Stomach (tissue), 9 donors: ENCODE data around the gene LTF. TPM values are rescaled to one million over a fixed set of nuclear protein-coding genes. Genes with fewer than 3 reads are reported as not detected.

Experiments
- DNase-seq, 2 donors: peaks; one replicate each; pipeline versions ENCODE4 v3.0.0 to v3.0.0-alpha.2; 2013 to 2019
- H3K27ac ChIP-seq, 5 donors: fragments of 200-600 bp in 4 of 5; sonication (generic) in 4 of 5; one replicate each; pipeline ENCODE4 v1.5.1; 2013 to 2019; ENCODE audit warnings: mild to moderate bottlenecking in 1 of 5, moderate library complexity in 1 of 5
- H3K27me3 ChIP-seq, 3 donors: fragments of 200-600 bp; sonication (generic); one replicate each; pipeline ENCODE4 v1.5.1; 2017 to 2019; ENCODE audit warnings: mixed run types in 1 of 3
- H3K36me3 ChIP-seq, 4 donors: fragments of 200-600 bp; sonication (generic); 1 replicate in 3 of 4; 2 replicates in 1 of 4; pipeline ENCODE4 v1.5.1; 2016 to 2019
- H3K4me1 ChIP-seq, 4 donors: fragments of 200-600 bp; sonication (generic); one replicate each; pipeline ENCODE4 v1.5.1; 2016 to 2019
- H3K4me3 ChIP-seq, 4 donors: fragments of 200-600 bp; sonication (generic) in 3 of 4; one replicate each; pipeline ENCODE4 v1.5.1; 2016 to 2019; ENCODE audit warnings: mild to moderate bottlenecking in 1 of 4
- H3K9me3 ChIP-seq, 4 donors: fragments of 200-600 bp; sonication (generic); one replicate each; pipeline ENCODE4 v1.5.1; 2016 to 2019
- EP300 ChIP-seq: sonication (generic); formaldehyde crosslinking; IDR thresholded peaks from one replicate; pipeline ENCODE4 v1.6.1; 2017; ENCODE audit warnings: antibody characterized with exemption
- POLR2A ChIP-seq, 4 donors: fragments of 450-650 bp; IDR thresholded peaks; one replicate each; pipeline ENCODE4 v1.6.1; 2016; ENCODE audit warnings: antibody characterized with exemption in 4 of 4, control low read depth in 2 of 4, mild to moderate bottlenecking in 1 of 4, moderate library complexity in 1 of 4
- POLR2AphosphoS5 ChIP-seq, 3 donors: sonication (generic); formaldehyde crosslinking; IDR thresholded peaks; one replicate each; pipeline ENCODE4 v1.6.1; 2016; ENCODE audit warnings: antibody characterized with exemption in 3 of 3
- WGBS, 5 donors: extraction: QIAGEN DNeasy Blood & Tissue Kit in 3 of 5; methylation state at CpG; one replicate each; pipeline versions ENCODE4 v1.1.5 to v1.1.7; 2013 to 2018; 5-methylcytosine and 5-hydroxymethylcytosine counted together
- intact Hi-C: fragments of 100-400 bp; cut with DNase I; formaldehyde crosslinking; loops from one replicate; pipeline ENCODE4 v1.15.1; 2023; ENCODE audit warnings: low total_unique reads
- polyA plus RNA-seq, 3 donors: library from polyadenylated mRNA; stranded (reverse); fragments of 200-250 nt; gene quantifications; one replicate each; pipeline ENCODE4 v1.2.3, GENCODE V29; 2013
- total RNA-seq, 5 donors: library from RNA; depleted of rRNA; stranded (reverse); fragments of >200 nt; gene quantifications; one replicate each; pipeline versions ENCODE4 v1.1.0 to v1.2.3, GENCODE V29; 2014 to 2016
- TF ChIP-seq, protein P1 (sequence below), 7 experiments: fragments of 450-650 bp in 4 of 7; fragments of 200-600 bp in 3 of 7; sonication (generic) in 3 of 7; IDR thresholded peaks; one replicate each; pipeline ENCODE4 v1.5.1; 2016 to 2019; ENCODE audit warnings: antibody characterized with exemption in 7 of 7, control low read depth in 2 of 7, mild to moderate bottlenecking in 1 of 7
- donor health status: healthy with polysubstance abuse.
- donor health status: Bipolar disorder and iron deficiency.
- donor health status: healthy.

Gene LTF
- total and polyA plus RNA-seq, 8 donors, result 0.58 to 1,112 (median 106) TPM

- H3K27me3 ChIP-seq, result peaks cover 0 to 1% (median 0%) of the 10 kb centered on the region in 3 donors
- DNase-seq, result no peak
- H3K4me3 ChIP-seq, result no peak overlapping the region
- H3K9me3 ChIP-seq, result no peaks in the 10 kb centered on the region
- H3K36me3 ChIP-seq, result no peaks in the 10 kb centered on the region
- H3K27ac ChIP-seq, result peak overlapping the region; percentile 9 to 57 (median 42)
- no peak for TF ChIP-seq POLR2A (IDR thresholded peaks at IDR 0.05)
- no peak for TF ChIP-seq EP300
- no peak for TF ChIP-seq POLR2AphosphoS5 (IDR thresholded peaks at IDR 0.05)
- TF ChIP-seq, protein P1, sequence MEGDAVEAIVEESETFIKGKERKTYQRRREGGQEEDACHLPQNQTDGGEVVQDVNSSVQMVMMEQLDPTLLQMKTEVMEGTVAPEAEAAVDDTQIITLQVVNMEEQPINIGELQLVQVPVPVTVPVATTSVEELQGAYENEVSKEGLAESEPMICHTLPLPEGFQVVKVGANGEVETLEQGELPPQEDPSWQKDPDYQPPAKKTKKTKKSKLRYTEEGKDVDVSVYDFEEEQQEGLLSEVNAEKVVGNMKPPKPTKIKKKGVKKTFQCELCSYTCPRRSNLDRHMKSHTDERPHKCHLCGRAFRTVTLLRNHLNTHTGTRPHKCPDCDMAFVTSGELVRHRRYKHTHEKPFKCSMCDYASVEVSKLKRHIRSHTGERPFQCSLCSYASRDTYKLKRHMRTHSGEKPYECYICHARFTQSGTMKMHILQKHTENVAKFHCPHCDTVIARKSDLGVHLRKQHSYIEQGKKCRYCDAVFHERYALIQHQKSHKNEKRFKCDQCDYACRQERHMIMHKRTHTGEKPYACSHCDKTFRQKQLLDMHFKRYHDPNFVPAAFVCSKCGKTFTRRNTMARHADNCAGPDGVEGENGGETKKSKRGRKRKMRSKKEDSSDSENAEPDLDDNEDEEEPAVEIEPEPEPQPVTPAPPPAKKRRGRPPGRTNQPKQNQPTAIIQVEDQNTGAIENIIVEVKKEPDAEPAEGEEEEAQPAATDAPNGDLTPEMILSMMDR (IDR thresholded peaks at IDR 0.05), result no peak
- intact Hi-C loops, result loop anchor here (5.0 kb wide), 2 partner anchors 68 to 138 kb away; no protein-coding TSS in a partner anchor
- WGBS, 5 donors, result 77 to 88% (median 85%) methylated on average over 4 of the region's 4 CpGs
- H3K4me1 ChIP-seq, result peaks cover 11 to 26% (median 21%) of the 10 kb centered on the region in 4 donors
Observed at GRCh38 chr3:46489381-46489780, 24.7 kb upstream of the LTF start.

DNA sequence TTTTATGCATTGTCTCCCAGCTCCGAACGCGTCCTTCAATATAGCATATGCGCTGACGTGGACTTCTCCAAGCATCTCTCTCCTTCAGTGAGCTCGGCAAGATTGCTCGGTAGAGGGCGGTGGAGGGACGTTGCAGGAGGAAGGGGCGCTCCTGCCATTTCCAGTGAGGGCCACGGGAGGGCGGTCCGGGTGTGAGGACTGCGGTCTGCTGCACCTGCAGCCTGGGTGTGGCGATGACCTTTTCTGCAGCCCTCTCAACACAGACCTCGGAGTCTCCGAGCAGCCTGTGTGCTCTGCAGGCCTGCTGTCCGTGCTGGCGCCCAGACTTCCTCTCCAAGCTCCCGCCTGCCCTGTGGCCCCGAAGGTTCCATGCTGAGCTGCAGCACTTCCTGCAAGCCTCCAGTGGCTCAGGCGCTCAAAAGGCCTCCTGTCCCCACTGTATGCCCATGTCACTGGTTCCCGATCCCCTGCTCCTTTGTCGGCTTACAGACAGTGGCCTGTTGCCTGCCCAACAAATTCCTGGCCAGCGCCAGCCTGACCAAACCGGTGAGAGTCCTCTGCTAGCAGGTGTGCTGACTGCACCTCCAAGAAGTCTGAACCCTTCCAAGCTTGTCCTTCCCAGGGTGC is 24.1 kb upstream of the LTF start:
- H3K27ac ChIP-seq, result peak overlapping the region; percentile 9 to 57 (median 42)
- peak; percentile 97 for DNase-seq
- H3K36me3 ChIP-seq, result no peaks in the 10 kb centered on the region
- 3 to 12% (median 8%) methylated on average over 16 to 26 of the region's 26 CpGs for WGBS, 5 donors
- peaks cover 0 to 3% (median 0%) of the 10 kb centered on the region in 3 donors for H3K27me3 ChIP-seq
- intact Hi-C loops, result loop anchor here (5.0 kb wide), 2 partner anchors 68 to 138 kb away; no protein-coding TSS in a partner anchor
- peaks cover 11 to 26% (median 21%) of the 10 kb centered on the region in 4 donors for H3K4me1 ChIP-seq
- no peaks in the 10 kb centered on the region for H3K9me3 ChIP-seq
- peak overlapping the region in 2 of 4 donors; percentile 21 to 27 for H3K4me3 ChIP-seq
- TF ChIP-seq POLR2A (IDR thresholded peaks at IDR 0.05), result no peak
- TF ChIP-seq, protein P1 (IDR thresholded peaks at IDR 0.05), result peak in 6 of 7 experiments; percentile 21 to 100 (median 96)
- TF ChIP-seq EP300, result no peak
- peak in 2 of 3 donors; percentile 41 to 86 for TF ChIP-seq POLR2AphosphoS5 (IDR thresholded peaks at IDR 0.05)

DNA sequence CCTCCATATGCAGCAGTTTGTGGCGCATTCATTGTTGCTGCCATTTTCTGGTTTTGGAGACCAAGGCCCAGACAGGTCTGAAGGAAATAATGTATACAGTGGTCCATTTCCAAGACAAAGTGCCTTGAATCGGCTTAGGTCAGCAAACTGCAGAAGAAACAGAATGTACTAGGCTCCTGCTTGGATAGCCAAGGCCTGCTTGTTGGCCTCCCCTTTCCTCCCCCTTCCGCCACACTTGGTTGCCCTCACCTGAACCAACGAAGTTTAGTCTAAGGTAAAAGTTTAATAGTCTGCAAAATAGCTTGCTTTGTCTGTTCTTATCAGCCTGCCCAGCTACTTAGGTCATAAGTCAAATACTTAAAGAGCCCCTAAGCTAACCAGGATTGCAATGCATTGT is 21.1 kb upstream of the LTF start:
- Histone ChIP-seq H3K9me3 (no peaks in the 10 kb centered on the region), H3K4me1 (peaks cover 8 to 23% (median 16%) of the 10 kb centered on the region in 4 donors), H3K27ac (peak overlapping the region; percentile 69 to 83 (median 76)), H3K27me3 (peaks cover 0 to 3% (median 0%) of the 10 kb centered on the region in 3 donors), H3K36me3 (no peaks in the 10 kb centered on the region), H3K4me3 (no peak overlapping the region)
- 45 to 77% (median 66%) methylated on average over 4 of the region's 4 CpGs for WGBS, 5 donors
- DNase-seq, result peak in 1 of 2 donors; percentile 38
- intact Hi-C loops, result loop anchor here (5.0 kb wide), 2 partner anchors 72 to 142 kb away; no protein-coding TSS in a partner anchor
- TF ChIP-seq EP300 (no peak), POLR2A (IDR thresholded peaks at IDR 0.05) (no peak), POLR2AphosphoS5 (IDR thresholded peaks at IDR 0.05) (peak in 1 of 3 donors; percentile 17)
- TF ChIP-seq, protein P1 (IDR thresholded peaks at IDR 0.05), result no peak

DNA sequence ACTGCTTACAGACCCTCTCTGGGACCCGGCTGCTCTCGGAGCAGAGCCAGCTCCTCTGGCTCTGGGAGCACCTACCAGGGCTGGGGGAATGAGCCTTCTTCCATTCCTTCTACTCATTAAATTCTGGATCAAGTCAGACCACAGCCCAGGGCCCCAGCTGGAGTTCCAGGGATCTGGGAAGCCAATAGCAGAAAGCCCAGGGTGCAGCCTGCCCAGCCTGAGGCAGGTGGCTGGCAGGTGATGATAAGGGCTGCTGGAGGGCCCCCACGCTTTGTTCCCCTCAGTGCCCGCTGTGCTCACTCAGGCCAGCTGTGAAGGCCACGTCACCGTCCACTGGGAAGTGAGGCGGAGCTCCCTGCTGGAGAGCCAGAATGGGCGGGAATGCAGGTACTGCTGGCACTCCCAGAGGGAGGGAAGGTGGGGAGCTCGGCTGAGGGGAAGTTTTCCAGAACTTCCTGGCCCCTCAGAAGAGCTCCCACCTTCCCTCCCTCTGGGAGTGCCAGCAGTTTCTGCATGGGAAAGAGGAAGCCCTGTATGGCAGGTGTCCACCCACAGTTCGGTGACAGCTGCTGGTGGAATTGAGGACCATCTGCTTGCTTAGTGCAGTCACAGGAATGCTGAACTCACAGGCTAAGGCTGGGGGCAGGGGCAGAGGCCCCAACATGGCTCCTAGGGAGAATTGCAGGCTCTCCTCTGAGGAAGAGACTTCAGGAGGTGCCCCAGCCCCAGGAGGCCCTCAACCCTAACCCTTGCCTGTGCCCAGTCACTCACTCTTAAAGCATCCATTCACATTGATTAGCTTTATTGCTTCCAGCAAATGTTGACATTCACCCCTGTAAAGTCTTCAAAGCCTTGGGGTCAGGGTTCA is 20.4 kb upstream of the LTF start:
- Histone ChIP-seq H3K27me3 (peaks cover 0 to 3% (median 0%) of the 10 kb centered on the region in 3 donors), H3K9me3 (no peaks in the 10 kb centered on the region), H3K4me3 (no peak overlapping the region), H3K36me3 (no peaks in the 10 kb centered on the region), H3K4me1 (peaks cover 8 to 23% (median 14%) of the 10 kb centered on the region in 4 donors), H3K27ac (peak overlapping the region; percentile 69 to 83 (median 76))
- peak; percentile 89 to 92 for DNase-seq
- intact Hi-C loops, result loop anchor here (5.0 kb wide), 2 partner anchors 72 to 142 kb away; no protein-coding TSS in a partner anchor
- 30 to 58% (median 35%) methylated on average over 8 to 10 of the region's 10 CpGs for WGBS, 5 donors
- peak in 2 of 3 donors; percentile 22 to 56 for TF ChIP-seq POLR2AphosphoS5 (IDR thresholded peaks at IDR 0.05)
- TF ChIP-seq, protein P1 (IDR thresholded peaks at IDR 0.05), result no peak
- TF ChIP-seq EP300, result no peak
- no peak for TF ChIP-seq POLR2A (IDR thresholded peaks at IDR 0.05)
